ENCODE measurements around the gene GTPBP3. TPM values are rescaled to one million over a fixed set of nuclear protein-coding genes. Genes with fewer than 3 reads are reported as not detected.

The GTPBP3 gene
- total and polyA plus RNA-seq, 9 of the 15 experiments (the other 6 are each of a cell fraction or from before 2014, with no cell fraction given) = 4.9 to 124 (median 22.6) TPM

- TF ChIP-seq ARID4B (CRISPR knock-in tag; IDR thresholded peaks at IDR 0.05) (peak; percentile 32; the same call in 1 of the 2 replicates), ELF2 (CRISPR knock-in tag; IDR thresholded peaks at IDR 0.05) (no peak), MTA1 (IDR thresholded peaks at IDR 0.05; ENCODE audit: borderline replicate concordance) (0 out of 2 replicates have a peak, but pooled peaks have one; percentile 14), PHB2 (IDR thresholded peaks at IDR 0.05; ENCODE audit: low read depth) (0 out of 2 replicates have a peak, but pooled peaks have one; percentile 7), FOXK2 (conservative IDR thresholded peaks at IDR 0.05 in 1 of 2, IDR thresholded peaks at IDR 0.05 in 1 of 2; ENCODE audit: low read depth in 2 of 2) (no peak; a peak in 1 of 4 replicates), PHF20 (IDR thresholded peaks at IDR 0.05; ENCODE audit: partially characterized antibody) (no peak), ZNF75A (CRISPR knock-in tag; IDR thresholded peaks at IDR 0.05) (no peak), ZBTB43 (CRISPR knock-in tag; IDR thresholded peaks at IDR 0.05) (no peak), HCFC1 (IDR thresholded peaks at IDR 0.05; ENCODE audit: low read depth, low read length) (peak; percentile 37; the same call in 1 of the 2 replicates), ZNF583 (CRISPR knock-in tag; IDR thresholded peaks at IDR 0.05) (no peak), TFAP4 (CRISPR knock-in tag; IDR thresholded peaks at IDR 0.05; ENCODE audit: borderline replicate concordance) (peak; percentile 73), HLTF (IDR thresholded peaks at IDR 0.05) (no peak), ZNF512 (tag; IDR thresholded peaks at IDR 0.05) (no peak), L3MBTL2 (IDR thresholded peaks at IDR 0.05) (peak; percentile 79), USF2 (CRISPR knock-in tag; IDR thresholded peaks at IDR 0.05) (no peak), MEF2D (tag; conservative IDR thresholded peaks at IDR 0.05; ENCODE audit: low read depth) (no peak), CBFB (CRISPR knock-in tag; IDR thresholded peaks at IDR 0.05) (0 out of 2 replicates have a peak, but pooled peaks have one; percentile 38), ZNF311 (CRISPR knock-in tag; IDR thresholded peaks at IDR 0.05) (no peak), MIER1 (IDR thresholded peaks at IDR 0.05; ENCODE audit: low read depth) (0 out of 2 replicates have a peak, but pooled peaks have one; percentile 50), GTF2E2 (tag; IDR thresholded peaks at IDR 0.05) (no peak)
These were observed 44.9 kb upstream of the GTPBP3 start (continued) for GRCh38 chr19:17292301-17293074.
